Measurements from ENCODE around the gene DNAH8.
"Not testable (repeated sequence)": the region's sequence is repeated elsewhere in the genome, so short reads cannot be mapped to it uniquely, and the experiment has no call there.

Gene DNAH8

GRCh38 chr6:38750968-38751615, 36.0 kb downstream of the DNAH8 start:
- no peak for DNase-seq

GRCh38 chr6:38753707-38754106, 38.6 kb downstream of the DNAH8 start:
- no peak for DNase-seq

DNA sequence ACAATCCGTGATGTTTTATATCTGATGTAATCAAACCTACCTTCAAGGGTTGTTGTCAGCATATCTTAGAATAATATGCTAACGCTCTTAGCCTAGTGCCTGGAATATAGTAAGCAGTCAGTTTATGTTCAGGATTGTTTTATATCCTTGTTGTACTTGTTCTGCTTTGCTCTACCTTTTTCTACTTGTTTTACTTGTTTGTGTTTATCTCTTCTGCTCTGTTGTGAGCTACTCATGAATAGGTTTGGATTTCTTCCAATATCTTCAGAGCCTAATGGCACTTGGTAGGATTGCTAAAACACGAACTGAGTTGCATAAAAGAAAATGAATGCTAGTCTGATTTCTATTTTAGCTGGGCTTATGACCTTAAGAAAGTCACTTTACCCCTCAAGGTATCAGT, 40.1 kb downstream of the DNAH8 start:
- DNase-seq, result no peak

DNA sequence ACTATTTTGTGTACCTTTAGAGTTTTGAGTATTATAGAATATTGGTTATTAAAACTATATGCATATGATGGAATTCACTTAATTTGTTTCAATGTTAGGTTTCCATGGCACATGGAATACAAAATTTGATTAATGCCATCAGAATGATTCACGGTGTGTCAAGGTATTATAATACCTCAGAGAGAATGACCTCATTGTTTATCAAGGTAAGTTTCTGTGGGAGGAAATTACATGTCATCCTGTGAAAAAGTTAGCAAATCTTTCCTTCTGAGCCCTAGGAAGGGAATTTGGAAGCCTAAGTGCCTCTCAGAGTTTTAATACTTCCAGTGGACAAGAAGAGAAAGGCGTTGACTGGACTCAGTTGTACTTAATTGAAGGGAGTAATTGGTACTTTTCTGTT, 40.8 kb downstream of the DNAH8 start:
- no peak for DNase-seq

GRCh38 chr6:38760097-38760496, 45.0 kb downstream of the DNAH8 start:
- DNase-seq, result no peak

DNA sequence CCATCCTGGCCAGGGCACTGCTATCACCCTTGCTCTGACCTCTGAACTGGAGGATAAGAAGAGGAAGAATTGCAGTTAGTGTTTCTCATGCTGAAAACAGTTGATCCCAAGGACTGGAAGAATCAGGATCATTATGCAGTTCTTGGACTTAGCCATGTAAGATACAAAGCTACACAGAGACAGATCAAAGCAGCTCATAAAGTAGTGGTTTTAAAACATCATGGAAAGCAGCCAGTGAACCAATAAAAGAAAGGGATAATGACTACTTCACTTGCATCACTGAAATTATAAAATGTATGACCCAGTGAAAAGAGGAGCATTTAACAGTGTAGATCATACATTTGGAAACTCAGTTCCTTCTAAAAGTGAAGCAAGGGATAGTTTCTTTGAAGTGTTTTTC, 47.7 kb downstream of the DNAH8 start:
- DNase-seq, result no peak

GRCh38 chr6:38767560-38767959, 52.4 kb downstream of the DNAH8 start:
- no peak for DNase-seq

- DNase-seq, result no peak
These were observed 58.2 kb downstream of the DNAH8 start for GRCh38 chr6:38773338-38773737.

DNA sequence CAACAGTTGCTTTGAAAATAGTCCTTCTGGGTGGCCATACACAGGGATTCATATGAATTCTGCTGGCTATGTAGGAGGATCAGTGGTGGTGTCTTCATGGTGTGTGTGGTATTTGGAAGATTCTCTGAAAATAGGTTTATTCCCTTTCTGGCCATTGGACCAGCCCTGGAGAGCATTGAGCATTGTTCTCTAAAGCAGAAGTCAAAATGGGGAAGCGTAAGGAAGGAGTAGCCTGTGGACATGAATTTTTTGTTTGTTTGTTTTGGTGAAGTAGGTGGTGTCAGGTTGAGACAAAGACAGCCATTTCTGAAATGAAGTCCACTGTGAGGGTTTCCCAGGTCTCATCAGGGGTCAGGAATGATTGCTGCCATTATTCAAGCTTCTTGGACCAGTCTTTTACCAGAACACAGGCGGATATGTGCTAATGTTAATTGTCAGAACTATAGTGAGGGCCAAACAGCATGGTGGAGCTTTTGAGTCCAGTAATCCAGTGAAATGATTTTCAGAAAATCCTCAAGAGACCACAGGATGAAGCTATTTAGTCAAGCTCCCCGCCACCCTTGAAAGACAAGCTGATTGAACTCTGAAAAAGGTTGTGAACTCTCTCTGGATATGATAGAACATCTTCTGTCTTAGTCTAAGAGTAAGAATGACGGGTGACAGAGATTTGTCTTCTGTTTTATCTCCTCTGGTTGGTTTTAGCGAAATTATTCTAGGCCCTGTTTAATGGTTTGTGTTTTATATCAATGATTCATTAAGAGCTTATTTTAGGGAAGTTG, 60.0 kb downstream of the DNAH8 start:
- no peak for DNase-seq

DNA sequence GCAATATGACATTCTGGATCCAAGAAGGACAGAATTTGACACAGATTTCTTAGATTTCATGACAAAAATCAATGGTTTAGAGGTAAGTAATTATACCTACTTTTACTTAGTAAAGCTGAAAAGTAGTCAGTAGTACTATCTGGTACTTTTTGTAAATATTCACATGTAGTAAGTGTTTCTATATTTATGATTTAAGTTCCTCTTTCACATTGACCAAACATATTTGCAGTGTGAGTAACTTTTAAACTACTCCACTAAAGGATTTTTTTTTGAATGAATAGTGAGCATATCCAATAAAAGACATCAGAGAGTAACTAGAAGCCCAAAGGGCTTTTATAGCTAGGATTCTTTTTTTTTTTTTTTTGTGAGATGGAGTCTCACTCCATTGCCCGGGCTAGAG, 60.8 kb downstream of the DNAH8 start:
- DNase-seq, result no peak

DNA sequence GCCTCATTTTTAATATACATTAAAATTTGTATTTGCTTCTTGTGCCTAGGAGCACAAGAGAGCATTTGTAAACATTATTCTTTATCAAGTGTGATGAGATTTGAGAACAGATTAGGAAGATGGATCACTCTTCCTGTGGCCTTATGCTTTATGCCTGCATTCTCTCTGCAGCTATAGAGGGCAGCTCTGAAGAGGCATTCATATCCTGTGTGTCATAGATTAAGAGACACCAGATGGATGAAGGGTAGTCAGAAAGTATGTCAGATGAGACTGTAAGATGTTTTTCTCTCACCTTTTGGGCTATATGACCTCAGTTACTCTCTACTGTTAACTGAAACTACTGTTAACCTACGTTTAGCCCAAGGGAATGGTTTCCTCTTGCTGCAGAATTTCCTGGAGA, 61.4 kb downstream of the DNAH8 start:
- DNase-seq, result no peak

DNA sequence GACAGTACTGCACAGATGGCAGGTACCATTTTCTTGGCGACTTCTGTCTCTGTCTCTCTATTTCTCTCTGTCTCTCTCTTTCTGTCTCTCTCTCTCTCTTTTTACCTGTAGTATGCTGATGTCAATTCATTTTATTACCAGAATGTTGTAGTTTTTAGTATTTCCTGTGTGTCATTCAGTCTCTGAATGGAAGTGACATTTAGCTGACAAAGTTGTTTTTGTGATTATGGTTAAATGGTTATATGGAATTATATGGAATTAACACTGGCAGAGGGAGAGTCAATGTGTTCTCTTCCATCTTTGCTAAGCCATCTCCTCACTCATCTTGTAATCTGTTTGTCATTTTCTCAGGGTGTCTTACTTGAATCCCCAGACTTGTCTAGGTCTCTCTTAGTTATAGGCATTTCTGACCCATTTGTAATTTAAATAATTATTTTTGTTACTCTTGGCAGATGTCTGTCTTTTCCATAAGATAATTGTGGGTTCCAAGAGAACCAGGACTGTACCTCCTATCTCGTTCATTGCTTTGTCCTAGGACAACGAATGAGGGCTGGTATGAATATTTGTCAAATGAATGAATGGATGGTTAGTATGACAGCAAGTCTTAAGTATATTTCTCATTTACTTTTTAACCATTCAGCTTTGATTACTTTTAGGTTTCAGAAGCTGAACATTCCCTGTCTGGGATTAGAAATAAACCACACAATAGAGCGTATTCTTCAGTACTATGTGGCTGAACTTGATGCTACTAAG, 64.4 kb downstream of the DNAH8 start:
- no peak for DNase-seq

DNA sequence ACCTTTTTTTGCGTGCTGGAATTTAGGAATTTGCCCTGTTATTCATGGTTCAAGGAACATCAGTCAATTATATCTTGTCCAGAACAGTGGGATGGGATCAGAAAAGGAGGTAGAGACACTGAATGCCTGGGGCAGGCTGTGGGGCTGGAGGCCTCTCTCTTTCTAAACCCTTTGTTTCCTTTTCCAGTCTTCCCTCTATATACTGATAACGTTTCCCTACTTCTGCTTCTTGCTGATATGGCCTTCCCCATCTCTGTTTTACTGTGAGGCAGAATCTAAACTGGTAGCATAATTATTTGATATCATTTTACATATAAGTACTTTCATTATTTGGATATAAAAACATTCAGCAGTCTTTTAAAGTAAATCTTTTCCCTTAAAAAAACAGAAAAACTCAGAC, 67.5 kb downstream of the DNAH8 start:
- DNase-seq, result no peak

DNA sequence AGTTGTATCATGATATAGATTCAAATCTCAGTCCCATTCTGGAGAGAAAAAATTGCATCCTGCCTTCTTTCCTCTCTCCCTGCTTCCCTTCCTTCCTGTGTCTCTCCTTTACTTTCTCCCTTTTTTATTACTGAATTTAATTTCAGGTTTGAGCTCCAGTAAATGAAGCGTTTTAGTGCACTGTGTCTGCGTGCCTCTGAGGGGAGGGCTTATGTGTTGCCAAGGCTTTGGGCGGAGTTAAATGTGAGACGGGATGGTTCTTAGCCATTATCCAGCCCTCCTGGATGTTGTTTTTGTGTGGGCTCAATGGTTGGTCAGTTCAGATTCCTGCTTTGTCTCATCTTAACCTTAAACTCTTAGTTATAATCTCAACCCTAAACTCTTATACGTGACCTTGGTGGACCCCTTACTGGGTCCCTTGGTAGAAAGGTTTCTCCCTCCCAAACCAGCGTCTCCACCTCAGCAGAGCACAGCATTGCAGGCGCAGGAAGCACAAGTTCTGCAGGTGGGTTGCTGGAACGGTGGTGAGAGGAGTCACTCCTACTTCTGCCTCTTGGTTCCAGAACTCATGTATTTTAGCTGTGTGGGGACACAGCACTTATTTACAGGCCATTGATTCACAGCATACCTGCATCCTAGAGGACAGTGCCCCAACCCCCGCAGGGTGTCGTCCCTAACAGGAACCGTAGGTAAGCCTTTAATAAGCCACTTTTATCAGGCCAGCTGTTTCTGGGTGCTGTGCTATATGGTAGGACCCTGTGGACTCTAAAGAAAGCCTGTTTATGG, 68.5 kb downstream of the DNAH8 start:
- DNase-seq, result no peak

GRCh38 chr6:38784506-38785235, 69.6 kb downstream of the DNAH8 start:
- no peak for DNase-seq

- no peak for DNase-seq
These were observed 71.4 kb downstream of the DNAH8 start for GRCh38 chr6:38786486-38786885.

- DNase-seq, result no peak
These were observed 74.1 kb downstream of the DNAH8 start for GRCh38 chr6:38789256-38789655.

- DNase-seq, result no peak
These were observed 77.2 kb downstream of the DNAH8 start for GRCh38 chr6:38792356-38792755.

- no peak for DNase-seq
These were observed 79.6 kb downstream of the DNAH8 start for GRCh38 chr6:38794682-38795081.

GRCh38 chr6:38796006-38796405, 80.9 kb downstream of the DNAH8 start:
- no peak for DNase-seq

DNA sequence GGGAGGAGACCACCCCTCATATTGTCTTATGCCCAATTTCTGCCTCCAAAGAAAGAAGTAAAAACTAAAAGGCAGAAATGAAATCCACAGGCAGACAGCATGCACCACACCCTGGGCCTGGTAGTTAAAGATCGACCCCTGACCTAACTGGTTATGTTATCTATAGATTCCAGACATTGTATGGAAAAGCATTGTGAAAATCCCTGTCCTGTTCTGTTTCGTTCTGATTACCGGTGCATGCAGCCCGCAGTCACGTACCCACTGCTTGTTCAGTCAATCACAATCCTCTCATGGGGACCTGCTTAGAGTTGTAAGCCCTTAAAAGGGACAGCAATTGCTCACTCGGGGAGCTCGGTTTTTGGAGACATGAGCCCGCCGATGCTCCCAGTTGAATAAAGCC, 81.3 kb downstream of the DNAH8 start:
- not testable (repeated sequence) for DNase-seq

GRCh38 chr6:38796850-38797249, 81.7 kb downstream of the DNAH8 start:
- no peak for DNase-seq

DNA sequence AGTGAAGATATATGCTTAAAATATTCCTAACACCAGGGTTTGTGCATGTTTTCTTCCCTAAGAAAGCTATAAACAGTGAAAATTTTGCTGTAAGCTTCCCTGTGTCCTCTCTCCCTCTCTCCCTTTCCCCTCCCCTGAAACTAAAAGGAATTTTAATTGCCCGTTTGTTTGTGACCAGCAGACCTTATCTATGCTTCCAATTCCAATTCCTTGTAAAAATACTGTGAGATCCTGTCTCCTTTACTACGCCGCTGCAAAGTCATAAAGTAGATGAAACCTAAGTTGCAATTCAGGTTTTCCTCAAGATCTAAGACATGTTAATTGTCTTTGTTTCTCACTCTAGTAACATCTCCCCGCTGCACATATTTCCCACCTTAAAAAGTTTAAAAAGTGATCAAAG, 82.3 kb downstream of the DNAH8 start:
- no peak for DNase-seq
